GM18499 (cell line): ENCODE results near the gene TBL3.

Source experiments
- ATAC-seq: cut with Tn5 transposase; IDR thresholded peaks from one replicate; pipeline ENCODE4 v1.9.1; 2021; ENCODE audit warnings: moderate number of reproducible peaks; ENCODE audit not compliant: insufficient read depth, unreplicated experiment

Gene TBL3

GRCh38 chr16:1998360-1998835 lies 26.5 kb downstream of the TBL3 start:
- ATAC-seq: no peak

- no peak for ATAC-seq
Measured at GRCh38 chr16:1998852-1999801, 27.3 kb downstream of the TBL3 start.

GRCh38 chr16:1999866-2000514 lies 28.1 kb downstream of the TBL3 start:
- no peak for ATAC-seq

GRCh38 chr16:2001035-2001434 lies 29.2 kb downstream of the TBL3 start:
- ATAC-seq: no peak

GRCh38 chr16:2001456-2002355 lies 29.9 kb downstream of the TBL3 start:
- ATAC-seq: no peak

GRCh38 chr16:2002406-2003230 lies 30.8 kb downstream of the TBL3 start:
- no peak for ATAC-seq

GRCh38 chr16:2003231-2003826 lies 31.5 kb downstream of the TBL3 start:
- no peak for ATAC-seq

- no peak for ATAC-seq
Measured at GRCh38 chr16:2003827-2004641, 32.2 kb downstream of the TBL3 start.

- no peak for ATAC-seq
Measured at GRCh38 chr16:2004795-2005517, 33.1 kb downstream of the TBL3 start.

GRCh38 chr16:2005646-2006045 lies 33.8 kb downstream of the TBL3 start:
- no peak for ATAC-seq

GRCh38 chr16:2006317-2006716 lies 34.5 kb downstream of the TBL3 start:
- ATAC-seq: no peak

- ATAC-seq: no peak
Measured at GRCh38 chr16:2007081-2007836, 35.4 kb downstream of the TBL3 start.

GRCh38 chr16:2008009-2008526 lies 36.2 kb downstream of the TBL3 start:
- ATAC-seq: no peak

- no peak for ATAC-seq
Measured at GRCh38 chr16:2008631-2009163, 36.8 kb downstream of the TBL3 start.

- ATAC-seq: no peak
Measured at GRCh38 chr16:2009164-2009711, 37.4 kb downstream of the TBL3 start.

- ATAC-seq: no peak
Measured at GRCh38 chr16:2009791-2010510, 38.1 kb downstream of the TBL3 start, which contains the start of gene ZNF598. TSS of gene ZNF598 (minus strand) at chr16:2009821.
